Trophoblast cell (in vitro differentiated cells and primary cell): Measurements from ENCODE around the gene KIAA0513.

Experiments used
- DNase-seq, 2 donors: peaks; one replicate each; pipeline ENCODE4 v3.0.0-alpha.2; 2016
- H2AFZ ChIP-seq: 2 replicates; pipeline ENCODE4 v1.6.1; 2013; ENCODE audit warnings: low read length, moderate library complexity, mild to moderate bottlenecking; ENCODE audit not compliant: insufficient read depth, poor library complexity
- H2AK5ac ChIP-seq: 2 replicates; pipeline ENCODE4 v1.6.1; 2013; ENCODE audit warnings: mild to moderate bottlenecking, low read length
- H2BK120ac ChIP-seq: 2 replicates; pipeline ENCODE4 v1.6.1; 2013; ENCODE audit warnings: low read length, mild to moderate bottlenecking, moderate library complexity; ENCODE audit not compliant: insufficient read depth, poor library complexity
- H2BK12ac ChIP-seq: 2 replicates; pipeline ENCODE4 v1.6.1; 2013; ENCODE audit warnings: mild to moderate bottlenecking, low read length, moderate library complexity
- H2BK5ac ChIP-seq: 2 replicates; pipeline ENCODE4 v1.6.1; 2013; ENCODE audit warnings: low read length, low read depth, moderate library complexity, mild to moderate bottlenecking; ENCODE audit not compliant: poor library complexity
- H3K14ac ChIP-seq: 2 replicates; pipeline ENCODE4 v1.6.1; 2013; ENCODE audit warnings: mild to moderate bottlenecking, low read length
- H3K18ac ChIP-seq: 2 replicates; pipeline ENCODE4 v1.6.1; 2013; ENCODE audit warnings: mild to moderate bottlenecking, low read length
- H3K23ac ChIP-seq: 2 replicates; pipeline ENCODE4 v1.6.1; 2013; ENCODE audit warnings: low read length
- H3K27ac ChIP-seq: 2 replicates; pipeline ENCODE4 v1.5.1; 2013; ENCODE audit warnings: low read depth, mild to moderate bottlenecking, inconsistent platforms, low read length, moderate library complexity
- H3K27me3 ChIP-seq: 2 replicates; pipeline ENCODE4 v1.6.1; 2013; ENCODE audit warnings: inconsistent platforms, mild to moderate bottlenecking, low read length, moderate library complexity; ENCODE audit not compliant: insufficient read depth
- H3K36me3 ChIP-seq, 2 experiments: 1 replicate in 1 of 2; 2 replicates in 1 of 2; pipeline ENCODE4 v1.6.1; 2013; ENCODE audit warnings: low read length in 2 of 2, mild to moderate bottlenecking in 2 of 2, moderate library complexity in 1 of 2; ENCODE audit not compliant: insufficient read depth in 2 of 2, control insufficient read depth in 1 of 2
- H3K4ac ChIP-seq: 2 replicates; pipeline ENCODE4 v1.6.1; 2013; ENCODE audit warnings: low read depth, mild to moderate bottlenecking, low read length, moderate library complexity
- H3K4me1 ChIP-seq, 2 experiments: 1 replicate in 1 of 2; 2 replicates in 1 of 2; pipeline ENCODE4 v1.6.1; 2013; ENCODE audit warnings: low read length in 2 of 2, mild to moderate bottlenecking in 2 of 2, moderate library complexity in 1 of 2; ENCODE audit not compliant: insufficient read depth in 2 of 2, control insufficient read depth in 1 of 2
- H3K4me2 ChIP-seq: 2 replicates; pipeline ENCODE4 v1.6.1; 2013; ENCODE audit warnings: inconsistent platforms, mild to moderate bottlenecking, low read length, moderate library complexity
- H3K4me3 ChIP-seq: 2 replicates; pipeline ENCODE4 v1.5.1; 2013; ENCODE audit warnings: mild to moderate bottlenecking, low read depth, low read length, inconsistent platforms
- H3K79me1 ChIP-seq: one replicate; pipeline ENCODE4 v1.6.1; 2013; ENCODE audit warnings: low read length
- H3K79me2 ChIP-seq: 2 replicates; pipeline ENCODE4 v1.6.1; 2013; ENCODE audit warnings: low read length, mild to moderate bottlenecking; ENCODE audit not compliant: control insufficient read depth, insufficient read depth, poor library complexity
- H3K9ac ChIP-seq: 2 replicates; pipeline ENCODE4 v1.6.1; 2013; ENCODE audit warnings: mild to moderate bottlenecking, low read length
- H3K9me3 ChIP-seq: 2 replicates; pipeline ENCODE4 v1.6.1; 2013; ENCODE audit warnings: low read depth, mild to moderate bottlenecking, control low read depth, inconsistent platforms, low read length; ENCODE audit not compliant: insufficient read depth
- H4K12ac ChIP-seq: 2 replicates; pipeline ENCODE4 v1.6.1; 2013; ENCODE audit warnings: low read depth, mild to moderate bottlenecking, low read length, moderate library complexity
- H4K8ac ChIP-seq: 2 replicates; pipeline ENCODE4 v1.6.1; 2013; ENCODE audit warnings: low read depth, mild to moderate bottlenecking, low read length, moderate library complexity
- H4K91ac ChIP-seq: one replicate; pipeline ENCODE4 v1.6.1; 2013; ENCODE audit warnings: low read depth, mild to moderate bottlenecking, low read length, moderate library complexity
- WGBS: extraction: QIAGEN DNeasy Blood & Tissue Kit; methylation state at CpG from one replicate; pipeline ENCODE4 v1.1.7; 2013; ENCODE audit warnings: missing lambda C conversion rate; ENCODE audit not compliant: insufficient read length, insufficient coverage; ENCODE audit errors: extremely low coverage; 5-methylcytosine and 5-hydroxymethylcytosine counted together

KIAA0513 gene

GRCh38 chr16:85078952-85079351 lies 51.4 kb downstream of the KIAA0513 start:
- Histone ChIP-seq H3K14ac (no peak overlapping the region), H3K18ac (no peak overlapping the region), H3K9me3 (peaks cover 4% of the 10 kb centered on the region), H3K79me2 (no peaks in the 10 kb centered on the region), H4K8ac (no peak overlapping the region), H3K23ac (no peak overlapping the region), H2BK12ac (no peak overlapping the region), H4K12ac (no peak overlapping the region), H2AFZ (no peak overlapping the region), H3K27me3 (peaks cover 10% of the 10 kb centered on the region), H3K4ac (no peak overlapping the region), H2BK120ac (no peak overlapping the region), H3K79me1 (no peaks in the 10 kb centered on the region), H3K4me2 (no peak overlapping the region), H2AK5ac (no peak overlapping the region), H2BK5ac (no peak overlapping the region), H3K36me3 (peaks cover 10 to 21% of the 10 kb centered on the region in 2 experiments), H3K4me3 (no peak overlapping the region), H4K91ac (no peak overlapping the region), H3K27ac (no peak overlapping the region), H3K9ac (no peak overlapping the region), H3K4me1 (peaks cover 7 to 20% of the 10 kb centered on the region in 2 experiments)
- DNase-seq, result no peak
- WGBS, result no CpG with 5 or more reads among the region's 10 CpGs

- no peak overlapping the region for H3K9ac ChIP-seq
- H3K9me3 ChIP-seq, result peaks cover 4% of the 10 kb centered on the region
- no peak overlapping the region for H3K23ac ChIP-seq
- no peak overlapping the region for H4K91ac ChIP-seq
- no peak overlapping the region for H2AK5ac ChIP-seq
- H3K27ac ChIP-seq, result no peak overlapping the region
- WGBS, result no CpG with 5 or more reads among the region's 22 CpGs
- H2BK120ac ChIP-seq, result no peak overlapping the region
- H3K14ac ChIP-seq, result no peak overlapping the region
- DNase-seq, result no peak
- no peak overlapping the region for H2BK5ac ChIP-seq
- H3K79me1 ChIP-seq, result no peaks in the 10 kb centered on the region
- no peak overlapping the region for H2BK12ac ChIP-seq
- H4K12ac ChIP-seq, result no peak overlapping the region
- H3K27me3 ChIP-seq, result peaks cover 10% of the 10 kb centered on the region
- H3K18ac ChIP-seq, result no peak overlapping the region
- no peak overlapping the region for H3K4ac ChIP-seq
- H4K8ac ChIP-seq, result no peak overlapping the region
- no peak overlapping the region for H3K4me3 ChIP-seq
- H3K79me2 ChIP-seq, result no peaks in the 10 kb centered on the region
- H3K4me1 ChIP-seq, result peaks cover 7 to 20% of the 10 kb centered on the region in 2 experiments
- no peak overlapping the region for H2AFZ ChIP-seq
- H3K36me3 ChIP-seq, result peaks cover 10 to 21% of the 10 kb centered on the region in 2 experiments
- H3K4me2 ChIP-seq, result no peak overlapping the region
Observed at GRCh38 chr16:85079785-85080570, 52.4 kb downstream of the KIAA0513 start.

GRCh38 chr16:85081038-85081437 lies 53.4 kb downstream of the KIAA0513 start:
- H4K91ac ChIP-seq, result no peak overlapping the region
- peaks cover 10 to 16% of the 10 kb centered on the region in 2 experiments for H3K36me3 ChIP-seq
- H3K9ac ChIP-seq, result no peak overlapping the region
- no peak overlapping the region for H3K4ac ChIP-seq
- H3K9me3 ChIP-seq, result peaks cover 4% of the 10 kb centered on the region
- no peak overlapping the region for H3K4me2 ChIP-seq
- H2BK120ac ChIP-seq, result no peak overlapping the region
- no peak overlapping the region for H2BK5ac ChIP-seq
- no peak overlapping the region for H3K23ac ChIP-seq
- H3K79me2 ChIP-seq, result no peaks in the 10 kb centered on the region
- H2AK5ac ChIP-seq, result no peak overlapping the region
- no CpG with 5 or more reads among the region's 9 CpGs for WGBS
- no peak overlapping the region for H4K12ac ChIP-seq
- no peak overlapping the region for H3K4me3 ChIP-seq
- peaks cover 10% of the 10 kb centered on the region for H3K27me3 ChIP-seq
- no peak overlapping the region for H3K27ac ChIP-seq
- H3K18ac ChIP-seq, result no peak overlapping the region
- no peak overlapping the region for H4K8ac ChIP-seq
- H3K14ac ChIP-seq, result no peak overlapping the region
- DNase-seq, result no peak
- no peaks in the 10 kb centered on the region for H3K79me1 ChIP-seq
- no peak overlapping the region for H2AFZ ChIP-seq
- no peak overlapping the region for H2BK12ac ChIP-seq
- H3K4me1 ChIP-seq, result peaks cover 7 to 20% of the 10 kb centered on the region in 2 experiments

- no peak overlapping the region for H2BK120ac ChIP-seq
- no CpG with 5 or more reads among the region's 15 CpGs for WGBS
- H3K4me3 ChIP-seq, result no peak overlapping the region
- H3K9me3 ChIP-seq, result peaks cover 4% of the 10 kb centered on the region
- H3K79me1 ChIP-seq, result no peaks in the 10 kb centered on the region
- no peak overlapping the region for H3K4ac ChIP-seq
- H2AFZ ChIP-seq, result no peak overlapping the region
- H2AK5ac ChIP-seq, result no peak overlapping the region
- peaks cover 10% of the 10 kb centered on the region for H3K27me3 ChIP-seq
- no peak overlapping the region for H3K9ac ChIP-seq
- H4K8ac ChIP-seq, result no peak overlapping the region
- H2BK5ac ChIP-seq, result no peak overlapping the region
- H3K23ac ChIP-seq, result no peak overlapping the region
- DNase-seq, result no peak
- H4K91ac ChIP-seq, result no peak overlapping the region
- H3K36me3 ChIP-seq, result peaks cover 5 to 13% of the 10 kb centered on the region in 2 experiments
- H3K18ac ChIP-seq, result no peak overlapping the region
- H3K27ac ChIP-seq, result no peak overlapping the region
- no peak overlapping the region for H3K14ac ChIP-seq
- H2BK12ac ChIP-seq, result no peak overlapping the region
- no peak overlapping the region for H4K12ac ChIP-seq
- H3K79me2 ChIP-seq, result no peaks in the 10 kb centered on the region
- H3K4me1 ChIP-seq, result peaks cover 7 to 20% of the 10 kb centered on the region in 2 experiments
- no peak overlapping the region for H3K4me2 ChIP-seq
Observed at GRCh38 chr16:85081765-85082164, 54.2 kb downstream of the KIAA0513 start.
